Left lung (tissue), 10 donors: ENCODE data around the gene SMIM9. TPM values are rescaled to one million over a fixed set of nuclear protein-coding genes. Genes with fewer than 3 reads are reported as not detected.
A peak's percentile ranks its signal among the peaks of the same experiment; 100 is the strongest.

Source experiments
- ATAC-seq: fragments of 200-7000 bp; cut with Tn5 transposase; one replicate; pipeline ENCODE4 v1.9.1; 2020; ENCODE audit warnings: moderate library complexity
- DNase-seq, 4 donors: peaks; one replicate each; pipeline ENCODE4 v3.0.0-alpha.2; 2013 to 2020
- H3K27ac ChIP-seq, 2 donors: fragments of 200-600 bp; sonication (generic) in 1 of 2; one replicate each; pipeline versions ENCODE4 v1.5.0 to v1.8.0; 2020 to 2021
- H3K27me3 ChIP-seq, 2 donors: fragments of 200-600 bp; sonication (generic) in 1 of 2; one replicate each; pipeline versions ENCODE4 v1.5.0 to v1.8.0; 2020 to 2021
- H3K36me3 ChIP-seq, 2 donors: fragments of 200-600 bp; sonication (generic) in 1 of 2; one replicate each; pipeline versions ENCODE4 v1.5.0 to v1.8.0; 2020 to 2021
- H3K4me1 ChIP-seq, 2 donors: fragments of 200-600 bp; one replicate each; pipeline ENCODE4 v1.8.0; 2021
- H3K4me3 ChIP-seq, 2 donors: fragments of 200-600 bp; sonication (generic) in 1 of 2; one replicate each; pipeline versions ENCODE4 v1.5.0 to v1.8.0; 2020 to 2021; ENCODE audit warnings: mild to moderate bottlenecking in 1 of 2
- H3K9me3 ChIP-seq, 2 donors: fragments of 200-600 bp; sonication (generic) in 1 of 2; one replicate each; pipeline versions ENCODE4 v1.5.0 to v1.8.0; 2020 to 2021
- CTCF ChIP-seq, 2 donors: fragments of 200-600 bp; sonication (generic) in 1 of 2; IDR thresholded peaks; one replicate each; pipeline versions ENCODE4 v1.5.0 to v1.8.0; 2021; ENCODE audit warnings: antibody characterized with exemption in 2 of 2
- intact Hi-C, 2 donors: fragments of 100-400 bp; cut with DNase I; formaldehyde crosslinking; loops; one replicate each; pipeline versions ENCODE4 v1.11.2 to v1.14.2; 2022
- polyA plus RNA-seq, 6 donors: library from polyadenylated mRNA; unstranded; fragments of 120-200 nt; gene quantifications; one replicate each; pipeline ENCODE4 v1.2.1, GENCODE V29; 2013; ENCODE audit not compliant: insufficient read length in 6 of 6
- total RNA-seq, 2 donors: library from RNA; stranded (reverse); fragmentation: NEBNext Ultra II Directional; extraction: Animal tissue kit (Norgen Biotek cat#: 25700); gene quantifications; one replicate each; pipeline ENCODE4 v1.2.1, GENCODE V29; 2021
- donor health status: DM: no; HTN: yes; CAD: no.
- donor health status: DM: no; HTN: no; CAD: no.

The SMIM9 gene
- total and polyA plus RNA-seq, 8 donors: not detected

GRCh38 chrX:154776753-154777152 is 57.7 kb downstream of the SMIM9 start:
- H3K36me3 ChIP-seq: peaks cover 0 to 93% of the 10 kb centered on the region in 2 donors
- ATAC-seq (no peak), DNase-seq (no peak)
- H3K27ac ChIP-seq: no peak overlapping the region
- H3K4me3 ChIP-seq: no peak overlapping the region
- H3K4me1 ChIP-seq: no peaks in the 10 kb centered on the region
- no peaks in the 10 kb centered on the region for H3K27me3 ChIP-seq
- no peaks in the 10 kb centered on the region for H3K9me3 ChIP-seq
- intact Hi-C loops: no loop called here
- TF ChIP-seq CTCF (IDR thresholded peaks at IDR 0.05): no peak

GRCh38 chrX:154775419-154776349 is 58.8 kb downstream of the SMIM9 start:
- Histone ChIP-seq H3K4me1 (no peaks in the 10 kb centered on the region), H3K36me3 (peaks cover 0 to 94% of the 10 kb centered on the region in 2 donors), H3K27ac (no peak overlapping the region), H3K4me3 (no peak overlapping the region), H3K9me3 (no peaks in the 10 kb centered on the region), H3K27me3 (no peaks in the 10 kb centered on the region)
- intact Hi-C loops: no loop called here
- no peak for TF ChIP-seq CTCF (IDR thresholded peaks at IDR 0.05)
- ATAC-seq: peak; percentile 83
- no peak for DNase-seq

- no peaks in the 10 kb centered on the region for H3K27me3 ChIP-seq
- intact Hi-C loops: no loop called here
- ATAC-seq (no peak), DNase-seq (no peak)
- no peak overlapping the region for H3K27ac ChIP-seq
- no peak for TF ChIP-seq CTCF (IDR thresholded peaks at IDR 0.05)
- peaks cover 0 to 95% of the 10 kb centered on the region in 2 donors for H3K36me3 ChIP-seq
- no peaks in the 10 kb centered on the region for H3K4me1 ChIP-seq
- no peaks in the 10 kb centered on the region for H3K9me3 ChIP-seq
- H3K4me3 ChIP-seq: no peak overlapping the region
Measured at GRCh38 chrX:154774622-154775021, 59.8 kb downstream of the SMIM9 start.

Other genes with a start within 250 kb of the SMIM9 start
- gene CTAG1A, start 249.5 kb downstream of the SMIM9 start, total RNA-seq: not detected
- not detected for gene CTAG1A, start 249.5 kb downstream of the SMIM9 start, polyA plus RNA-seq
- not detected for gene CTAG1B, start 215.4 kb downstream of the SMIM9 start, total RNA-seq
- not detected for gene CTAG1B, start 215.4 kb downstream of the SMIM9 start, polyA plus RNA-seq
- not detected for gene CTAG2, start 181.1 kb downstream of the SMIM9 start, total RNA-seq
- not detected for gene CTAG2, start 181.1 kb downstream of the SMIM9 start, polyA plus RNA-seq
- 10 to 100 TPM in 1 of 2 donors, 1 to 10 TPM in 1; 6.6 to 15.0 TPM for gene GAB3, start 83.6 kb downstream of the SMIM9 start, total RNA-seq
- 1 to 10 TPM; 6.7 to 9.6 (median 7.8) TPM for gene GAB3, start 83.6 kb downstream of the SMIM9 start, polyA plus RNA-seq
- 10 to 100 TPM; 22.3 to 42.5 TPM for gene DKC1, start 71.8 kb downstream of the SMIM9 start, total RNA-seq
- 10 to 100 TPM; 56.7 to 70.6 (median 66.0) TPM for gene DKC1, start 71.8 kb downstream of the SMIM9 start, polyA plus RNA-seq
- 100 to 1,000 TPM in 1 of 2 donors, 10 to 100 TPM in 1; 44.9 to 125 TPM for gene MPP1, start 29.2 kb downstream of the SMIM9 start, total RNA-seq
- gene MPP1, start 29.2 kb downstream of the SMIM9 start, polyA plus RNA-seq: 10 to 100 TPM; 41.7 to 52.3 (median 44.6) TPM
- gene F8A1, start 51.7 kb upstream of the SMIM9 start, total RNA-seq: 10 to 100 TPM; 25.7 to 33.1 TPM
- gene F8A1, start 51.7 kb upstream of the SMIM9 start, polyA plus RNA-seq: 10 to 100 TPM in 5 of 6 donors, 1 to 10 TPM in 1; 7.6 to 23.8 (median 12.7) TPM
- 10 to 100 TPM in 1 of 2 donors, 1 to 10 TPM in 1; 7.0 to 27.4 TPM for gene F8, start 188.1 kb upstream of the SMIM9 start, total RNA-seq
- gene F8, start 188.1 kb upstream of the SMIM9 start, polyA plus RNA-seq: 1 to 10 TPM; 4.1 to 5.8 (median 4.8) TPM
- gene FUNDC2, start 192.2 kb upstream of the SMIM9 start, total RNA-seq: 10 to 100 TPM; 71.5 to 85.2 TPM
- gene FUNDC2, start 192.2 kb upstream of the SMIM9 start, polyA plus RNA-seq: 100 to 1,000 TPM; 102 to 122 (median 106) TPM
- gene CMC4, start 236.5 kb upstream of the SMIM9 start, total RNA-seq: 1 to 10 TPM; 3.8 to 6.6 TPM
- 10 to 100 TPM in 2 of 6 donors, 1 to 10 TPM in 4; 3.3 to 10.4 (median 7.1) TPM for gene CMC4, start 236.5 kb upstream of the SMIM9 start, polyA plus RNA-seq
- 10 to 100 TPM; 11.5 to 13.1 TPM for gene MTCP1, start 236.5 kb upstream of the SMIM9 start, total RNA-seq
- 10 to 100 TPM; 18.4 to 27.0 (median 22.8) TPM for gene MTCP1, start 236.5 kb upstream of the SMIM9 start, polyA plus RNA-seq
- gene BRCC3, start 236.8 kb upstream of the SMIM9 start, total RNA-seq: 10 to 100 TPM; 20.4 to 20.7 TPM
- gene BRCC3, start 236.8 kb upstream of the SMIM9 start, polyA plus RNA-seq: 10 to 100 TPM; 20.1 to 25.5 (median 24.3) TPM